ENCODE results near the gene PRR9.

- TF ChIP-seq POLR2A (IDR thresholded peaks at IDR 0.05) (no peak), POLR2AphosphoS5 (IDR thresholded peaks at IDR 0.05) (no peak), CTCF (IDR thresholded peaks at IDR 0.05) (no peak), EP300 (IDR thresholded peaks at IDR 0.05) (no peak)
Observed at GRCh38 chr1:153260585-153261280, 43.3 kb downstream of the PRR9 start.

Data from gastroesophageal sphincter (tissue), 3 donors.